Keratinocyte (primary cell): Measurements from ENCODE around the gene FNDC3A. TPM values are rescaled to one million over a fixed set of nuclear protein-coding genes. Genes with fewer than 3 reads are reported as not detected.

Experiments
- DNase-seq: peaks from one replicate; pipeline ENCODE4 v3.0.0-alpha.2; 2011; ENCODE audit warnings: low read depth, missing footprints, low spot score
- FAIRE-seq: peaks from 2 replicates; lab custom pipeline; 2011; peaks lifted over from hg19 to GRCh38; lab: Jason Lieb, UNC
- H2AFZ ChIP-seq: 2 replicates; pipeline ENCODE4 v1.6.0; 2012; ENCODE audit warnings: low read length, control low read depth, inconsistent platforms; ENCODE audit not compliant: control insufficient read depth
- H3K27ac ChIP-seq: 2 replicates; pipeline ENCODE4 v1.5.1; 2011; ENCODE audit warnings: low read length; ENCODE audit not compliant: control insufficient read depth, insufficient read depth
- H3K27me3 ChIP-seq: 3 replicates; pipeline ENCODE4 v1.6.0; 2011; ENCODE audit warnings: low read length; ENCODE audit not compliant: control insufficient read depth, insufficient read depth; ENCODE audit errors: extremely low read depth
- H3K36me3 ChIP-seq, 2 experiments: 2 replicates in 1 of 2; 3 replicates in 1 of 2; pipeline ENCODE4 v1.5.1; 2011; ENCODE audit warnings: low read length in 2 of 2, mild to moderate bottlenecking in 1 of 2; ENCODE audit not compliant: control insufficient read depth in 2 of 2, insufficient read depth in 2 of 2; ENCODE audit errors: extremely low read depth in 1 of 2
- H3K4me1 ChIP-seq: 3 replicates; pipeline ENCODE4 v1.5.1; 2011; ENCODE audit warnings: low read length; ENCODE audit not compliant: control insufficient read depth, insufficient read depth; ENCODE audit errors: extremely low read depth
- H3K4me2 ChIP-seq: 3 replicates; pipeline ENCODE4 v1.6.0; 2011; ENCODE audit warnings: low read depth, low read length; ENCODE audit not compliant: control insufficient read depth, insufficient read depth; ENCODE audit errors: extremely low read depth
- H3K4me3 ChIP-seq, 3 experiments: fragments of 200-600 bp in 1 of 3; sonication (generic) in 1 of 3; 2 replicates in 2 of 3; 3 replicates in 1 of 3; pipeline ENCODE4 v1.5.1; 2011 to 2016; ENCODE audit warnings: low read length in 3 of 3, mild to moderate bottlenecking in 3 of 3, control low read depth in 2 of 3, inconsistent platforms in 1 of 3, low read depth in 1 of 3, mixed read lengths in 1 of 3, mixed run types in 1 of 3, moderate library complexity in 1 of 3; ENCODE audit not compliant: control insufficient read depth in 2 of 3, insufficient read depth in 2 of 3; ENCODE audit errors: extremely low read depth in 1 of 3
- H3K79me2 ChIP-seq: 2 replicates; pipeline ENCODE4 v1.6.0; 2012; ENCODE audit warnings: low read length; ENCODE audit not compliant: control insufficient read depth, insufficient read depth
- H3K9ac ChIP-seq: 3 replicates; pipeline ENCODE4 v1.6.0; 2011; ENCODE audit warnings: low read length; ENCODE audit not compliant: control insufficient read depth, insufficient read depth; ENCODE audit errors: extremely low read depth
- H3K9me1 ChIP-seq: 3 replicates; pipeline ENCODE4 v1.6.0; 2011; ENCODE audit warnings: low read length; ENCODE audit not compliant: control insufficient read depth, insufficient read depth; ENCODE audit errors: extremely low read depth
- H3K9me3 ChIP-seq: 2 replicates; pipeline ENCODE4 v1.5.1; 2012; ENCODE audit warnings: low read depth, low read length; ENCODE audit not compliant: control insufficient read depth
- H4K20me1 ChIP-seq: 3 replicates; pipeline ENCODE4 v1.6.0; 2011; ENCODE audit warnings: low read length; ENCODE audit not compliant: control insufficient read depth, insufficient read depth; ENCODE audit errors: extremely low read depth
- CTCF ChIP-seq, 3 experiments: IDR thresholded peaks in 1 of 3; conservative IDR thresholded peaks in 1 of 3; optimal IDR thresholded peaks in 1 of 3; 2 replicates in 2 of 3; 3 replicates in 1 of 3; pipeline versions ENCODE3 to v1.5.1; 2011; ENCODE audit warnings: low read length in 3 of 3, mild to moderate bottlenecking in 3 of 3, moderate library complexity in 2 of 3, control low read depth in 1 of 3, inconsistent platforms in 1 of 3; ENCODE audit not compliant: insufficient read depth in 2 of 3; ENCODE audit errors: extremely low read depth in 1 of 3
- EZH2 ChIP-seq: IDR thresholded peaks from one replicate; pipeline ENCODE4 v1.6.1; 2012; ENCODE audit warnings: inconsistent platforms, mild to moderate bottlenecking, low read length, moderate library complexity
- dilution Hi-C: fragments of 300-500 bp; cut with MboI; formaldehyde crosslinking; loops from one replicate; pipeline ENCODE4 v1.7.0; 2020; ENCODE audit warnings: low sequenced_read_pairs; ENCODE audit not compliant: extremely low pct_ligation_motif_present
- polyA plus RNA-seq, 5 experiments: library from polyadenylated mRNA; depleted of rRNA in 3 of 5; stranded (reverse) in 3 of 5; stranded (forward) in 1 of 5; unstranded in 1 of 5; fragments of >200 nt; gene quantifications; 1 replicate in 1 of 5; 2 replicates in 3 of 5; 3 replicates in 1 of 5; pipeline versions ENCODE4 v1.2.1 to v1.2.3, GENCODE V29; 2011 to 2012; ENCODE audit warnings: missing spikeins in 2 of 5, low read depth in 1 of 5, low replicate concordance in 1 of 5

FNDC3A gene
- polyA plus RNA-seq, 1 donor (not counting 4 experiments of a cell fraction or from before 2014, with no cell fraction given) = 28.4 TPM

DNA sequence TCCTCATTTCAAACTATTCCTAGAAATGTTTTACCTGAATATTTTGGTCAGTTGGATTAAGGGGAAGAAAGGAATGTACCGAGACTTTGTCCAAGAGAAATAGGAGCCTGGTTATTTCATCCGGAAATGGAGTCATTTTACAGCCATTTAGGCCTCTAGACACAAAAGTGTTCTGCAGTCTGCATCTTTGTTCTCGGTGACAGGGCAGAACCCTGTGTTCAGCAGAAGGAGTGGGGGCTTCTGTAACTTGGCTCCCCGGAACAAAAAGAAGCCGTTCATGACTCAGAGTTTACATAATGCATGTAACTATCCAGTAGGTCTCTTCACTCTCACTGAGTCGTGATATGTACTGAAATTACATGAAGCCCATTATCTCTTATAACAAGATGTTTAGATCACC is 21.6 kb upstream of the FNDC3A start:
- Histone ChIP-seq H2AFZ (no peak overlapping the region), H3K4me2 (no peak overlapping the region), H4K20me1 (no peaks in the 10 kb centered on the region), H3K79me2 (no peaks in the 10 kb centered on the region), H3K36me3 (no peaks in the 10 kb centered on the region), H3K9ac (no peak overlapping the region), H3K4me1 (peaks cover 5% of the 10 kb centered on the region), H3K9me1 (no peaks in the 10 kb centered on the region), H3K27me3 (no peaks in the 10 kb centered on the region), H3K27ac (no peak overlapping the region), H3K4me3 (no peak overlapping the region), H3K9me3 (no peaks in the 10 kb centered on the region)
- DNase-seq (no peak), FAIRE-seq (no peak)
- dilution Hi-C loops = no loop called here
- no peak for TF ChIP-seq EZH2
- no peak for TF ChIP-seq CTCF (optimal IDR thresholded peaks at IDR 0.05 in 1 of 3, IDR thresholded peaks at IDR 0.05 in 1 of 3, conservative IDR thresholded peaks at IDR 0.05 in 1 of 3; ENCODE audit: extremely low read depth in 1 of 3, insufficient read depth in 2 of 3, low read length in 3 of 3)

GRCh38 chr13:48955536-48955935 is 20.2 kb upstream of the FNDC3A start:
- dilution Hi-C loops = no loop called here

DNA sequence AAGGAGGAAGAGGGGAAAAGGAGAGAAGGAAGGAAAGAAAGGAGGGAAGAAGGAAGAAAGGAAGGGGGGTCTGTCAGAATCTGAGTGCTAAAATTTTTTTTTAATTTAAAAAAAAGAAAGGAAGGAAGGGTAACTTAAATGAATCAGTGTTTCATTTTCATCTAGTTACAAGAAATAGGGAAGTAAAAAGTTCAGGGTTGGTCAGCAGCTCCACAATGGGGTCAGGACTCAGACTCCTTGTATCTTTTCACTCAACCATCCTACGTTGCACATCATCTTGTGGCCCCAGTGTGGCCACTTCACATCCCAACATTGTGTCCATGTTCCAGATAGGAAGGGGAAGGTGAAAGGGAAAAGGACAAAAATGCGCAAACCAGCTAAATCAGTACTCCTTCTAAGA is 14.3 kb upstream of the FNDC3A start:
- Histone ChIP-seq H3K9ac (no peak overlapping the region), H3K36me3 (no peaks in the 10 kb centered on the region), H3K4me1 (no peaks in the 10 kb centered on the region), H3K27ac (no peak overlapping the region), H2AFZ (no peak overlapping the region), H3K9me1 (no peaks in the 10 kb centered on the region), H3K27me3 (no peaks in the 10 kb centered on the region), H3K79me2 (no peaks in the 10 kb centered on the region), H3K9me3 (no peaks in the 10 kb centered on the region), H3K4me2 (no peak overlapping the region), H3K4me3 (no peak overlapping the region), H4K20me1 (no peaks in the 10 kb centered on the region)
- dilution Hi-C loops = no loop called here
- FAIRE-seq = no peak
- no peak for TF ChIP-seq CTCF (optimal IDR thresholded peaks at IDR 0.05 in 1 of 3, IDR thresholded peaks at IDR 0.05 in 1 of 3, conservative IDR thresholded peaks at IDR 0.05 in 1 of 3; ENCODE audit: extremely low read depth in 1 of 3, insufficient read depth in 2 of 3, low read length in 3 of 3)
- no peak for TF ChIP-seq EZH2
- no peak for DNase-seq

More at GRCh38 chr13:48955536-48955935, 20.2 kb upstream of the FNDC3A start:
- Histone ChIP-seq H2AFZ (no peak overlapping the region), H3K4me1 (peaks cover 4% of the 10 kb centered on the region), H4K20me1 (no peaks in the 10 kb centered on the region), H3K27me3 (no peaks in the 10 kb centered on the region), H3K4me2 (no peak overlapping the region), H3K9me3 (no peaks in the 10 kb centered on the region), H3K9ac (no peak overlapping the region), H3K79me2 (no peaks in the 10 kb centered on the region), H3K4me3 (no peak overlapping the region), H3K36me3 (no peaks in the 10 kb centered on the region), H3K9me1 (no peaks in the 10 kb centered on the region), H3K27ac (no peak overlapping the region)
- no peak for TF ChIP-seq EZH2
- no peak for DNase-seq
- FAIRE-seq = no peak
